ENCODE results near the gene EFNA4. TPM values are rescaled to one million over a fixed set of nuclear protein-coding genes. Genes with fewer than 3 reads are reported as not detected.
A peak's percentile ranks its signal among the peaks of the same experiment; 100 is the strongest.

The EFNA4 gene
- total and polyA plus RNA-seq, 4 donors = 1.8 to 4.7 (median 3.3) TPM

DNA sequence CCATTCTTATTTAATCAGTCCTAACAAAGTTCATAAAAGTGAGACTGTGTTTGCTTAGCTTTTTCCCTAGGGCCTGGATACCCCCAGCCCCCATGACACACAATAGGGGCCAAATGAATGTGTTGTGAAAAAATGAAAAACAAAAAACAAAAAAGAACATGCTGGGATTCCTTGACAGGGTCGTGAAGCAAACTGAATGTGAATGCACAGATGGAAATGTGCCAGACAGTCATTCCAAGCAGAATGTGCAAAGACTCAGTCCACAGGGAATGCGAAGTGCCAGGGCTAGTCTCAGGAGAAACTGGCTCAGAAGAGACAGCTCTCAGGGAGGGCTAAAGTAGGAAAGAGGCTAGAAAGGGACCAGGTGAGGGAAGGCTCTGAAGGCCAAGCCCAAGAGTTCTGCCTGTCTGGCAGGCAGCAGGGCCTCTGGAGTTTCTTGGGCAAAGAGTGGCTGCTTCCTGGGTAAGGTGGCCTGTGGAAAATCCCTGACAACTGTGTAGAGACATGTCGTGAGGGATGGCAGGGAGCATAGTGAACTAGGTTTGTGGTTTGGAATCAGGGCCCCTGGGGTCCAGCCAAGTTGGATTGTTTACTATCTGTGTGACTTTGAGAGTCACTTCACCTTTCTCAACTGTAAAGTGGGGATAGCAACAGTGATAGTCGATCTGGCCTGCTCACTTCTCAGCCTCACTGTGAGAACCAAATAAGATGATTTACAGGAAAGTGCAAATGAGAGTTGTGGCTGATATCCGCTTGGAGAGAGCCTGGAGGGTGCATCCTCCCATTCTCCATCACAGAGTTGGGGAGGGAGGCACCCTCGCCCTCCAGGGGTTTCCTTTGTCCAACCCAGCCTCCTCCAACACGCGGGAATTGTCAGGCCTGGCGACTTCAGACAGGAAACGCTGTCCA, 13.6 kb upstream of the EFNA4 start:
- peak overlapping the region; percentile 6 to 35 for H3K9ac ChIP-seq (ENCODE audit: low read depth in 1 of 2, low read length in 2 of 2)
- peak overlapping the region in 2 of 3 donors; percentile 4 to 75 for H3K4me3 ChIP-seq (ENCODE audit: low read depth in 1 of 3, low read length in 3 of 3)
- peak overlapping the region; percentile 70 to 91 for H3K27ac ChIP-seq (ENCODE audit: low read depth in 1 of 2, low read length in 2 of 2)
- 18% methylated on average over 10 of the region's 10 CpGs for WGBS
- H3K4me1 ChIP-seq (ENCODE audit: control insufficient read depth in 4 of 4, insufficient read depth in 4 of 4, low read length in 3 of 4) = peaks cover 9 to 57% (median 32%) of the 10 kb centered on the region in 4 donors
- no peaks in the 10 kb centered on the region for H3K9me3 ChIP-seq (ENCODE audit: control insufficient read depth in 4 of 4, low read length in 3 of 4)
- no peak for DNase-seq (ENCODE audit: low spot score)
- no peaks in the 10 kb centered on the region for H3K27me3 ChIP-seq (ENCODE audit: control insufficient read depth in 4 of 4, insufficient read depth in 4 of 4, low read length in 3 of 4)
- no peaks in the 10 kb centered on the region for H3K36me3 ChIP-seq (ENCODE audit: control insufficient read depth in 4 of 4, insufficient read depth in 3 of 4, low read depth in 1 of 4, low read length in 3 of 4)
- no peak for TF ChIP-seq ATF3 (IDR thresholded peaks at IDR 0.05)
- TF ChIP-seq YY1 (IDR thresholded peaks at IDR 0.05) = no peak
- no peak for TF ChIP-seq FOXA1 (IDR thresholded peaks at IDR 0.05)
- TF ChIP-seq GABPA (IDR thresholded peaks at IDR 0.05 in 1 of 2, conservative IDR thresholded peaks at IDR 0.05 in 1 of 2) = no peak
- no peak for TF ChIP-seq HNF4G (IDR thresholded peaks at IDR 0.05)
- TF ChIP-seq, protein P1, sequence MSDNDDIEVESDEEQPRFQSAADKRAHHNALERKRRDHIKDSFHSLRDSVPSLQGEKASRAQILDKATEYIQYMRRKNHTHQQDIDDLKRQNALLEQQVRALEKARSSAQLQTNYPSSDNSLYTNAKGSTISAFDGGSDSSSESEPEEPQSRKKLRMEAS (IDR thresholded peaks at IDR 0.05) = no peak
- TF ChIP-seq, protein P2, sequence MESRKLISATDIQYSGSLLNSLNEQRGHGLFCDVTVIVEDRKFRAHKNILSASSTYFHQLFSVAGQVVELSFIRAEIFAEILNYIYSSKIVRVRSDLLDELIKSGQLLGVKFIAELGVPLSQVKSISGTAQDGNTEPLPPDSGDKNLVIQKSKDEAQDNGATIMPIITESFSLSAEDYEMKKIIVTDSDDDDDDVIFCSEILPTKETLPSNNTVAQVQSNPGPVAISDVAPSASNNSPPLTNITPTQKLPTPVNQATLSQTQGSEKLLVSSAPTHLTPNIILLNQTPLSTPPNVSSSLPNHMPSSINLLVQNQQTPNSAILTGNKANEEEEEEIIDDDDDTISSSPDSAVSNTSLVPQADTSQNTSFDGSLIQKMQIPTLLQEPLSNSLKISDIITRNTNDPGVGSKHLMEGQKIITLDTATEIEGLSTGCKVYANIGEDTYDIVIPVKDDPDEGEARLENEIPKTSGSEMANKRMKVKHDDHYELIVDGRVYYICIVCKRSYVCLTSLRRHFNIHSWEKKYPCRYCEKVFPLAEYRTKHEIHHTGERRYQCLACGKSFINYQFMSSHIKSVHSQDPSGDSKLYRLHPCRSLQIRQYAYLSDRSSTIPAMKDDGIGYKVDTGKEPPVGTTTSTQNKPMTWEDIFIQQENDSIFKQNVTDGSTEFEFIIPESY (IDR thresholded peaks at IDR 0.05) = no peak
- TF ChIP-seq JUND (IDR thresholded peaks at IDR 0.05) = no peak
- TF ChIP-seq EGR1 (IDR thresholded peaks at IDR 0.05; ENCODE audit: low read depth in 2 of 2) = no peak
- no peak for TF ChIP-seq SP1 (IDR thresholded peaks at IDR 0.05)
- no peak for TF ChIP-seq RAD21 (IDR thresholded peaks at IDR 0.05)
- TF ChIP-seq FOXA2 (IDR thresholded peaks at IDR 0.05) = no peak

- no peaks in the 10 kb centered on the region for H3K36me3 ChIP-seq (ENCODE audit: control insufficient read depth in 4 of 4, insufficient read depth in 3 of 4, low read depth in 1 of 4, low read length in 3 of 4)
- peaks cover 9 to 51% (median 28%) of the 10 kb centered on the region in 4 donors for H3K4me1 ChIP-seq (ENCODE audit: control insufficient read depth in 4 of 4, insufficient read depth in 4 of 4, low read length in 3 of 4)
- H3K27me3 ChIP-seq (ENCODE audit: control insufficient read depth in 4 of 4, insufficient read depth in 4 of 4, low read length in 3 of 4) = no peaks in the 10 kb centered on the region
- H3K9me3 ChIP-seq (ENCODE audit: control insufficient read depth in 4 of 4, low read length in 3 of 4) = no peaks in the 10 kb centered on the region
- TF ChIP-seq CTCF (IDR thresholded peaks at IDR 0.05; ENCODE audit: low read depth, low read length, missing input control) (peak; percentile 91), SP1 (IDR thresholded peaks at IDR 0.05) (peak; percentile 47), RAD21 (IDR thresholded peaks at IDR 0.05) (peak; percentile 62 to 78), GABPA (IDR thresholded peaks at IDR 0.05 in 1 of 2, conservative IDR thresholded peaks at IDR 0.05 in 1 of 2) (peak in 1 of 2 donors; percentile 25), HNF4A (conservative IDR thresholded peaks at IDR 0.05) (no peak)
- TF ChIP-seq, protein P3, sequence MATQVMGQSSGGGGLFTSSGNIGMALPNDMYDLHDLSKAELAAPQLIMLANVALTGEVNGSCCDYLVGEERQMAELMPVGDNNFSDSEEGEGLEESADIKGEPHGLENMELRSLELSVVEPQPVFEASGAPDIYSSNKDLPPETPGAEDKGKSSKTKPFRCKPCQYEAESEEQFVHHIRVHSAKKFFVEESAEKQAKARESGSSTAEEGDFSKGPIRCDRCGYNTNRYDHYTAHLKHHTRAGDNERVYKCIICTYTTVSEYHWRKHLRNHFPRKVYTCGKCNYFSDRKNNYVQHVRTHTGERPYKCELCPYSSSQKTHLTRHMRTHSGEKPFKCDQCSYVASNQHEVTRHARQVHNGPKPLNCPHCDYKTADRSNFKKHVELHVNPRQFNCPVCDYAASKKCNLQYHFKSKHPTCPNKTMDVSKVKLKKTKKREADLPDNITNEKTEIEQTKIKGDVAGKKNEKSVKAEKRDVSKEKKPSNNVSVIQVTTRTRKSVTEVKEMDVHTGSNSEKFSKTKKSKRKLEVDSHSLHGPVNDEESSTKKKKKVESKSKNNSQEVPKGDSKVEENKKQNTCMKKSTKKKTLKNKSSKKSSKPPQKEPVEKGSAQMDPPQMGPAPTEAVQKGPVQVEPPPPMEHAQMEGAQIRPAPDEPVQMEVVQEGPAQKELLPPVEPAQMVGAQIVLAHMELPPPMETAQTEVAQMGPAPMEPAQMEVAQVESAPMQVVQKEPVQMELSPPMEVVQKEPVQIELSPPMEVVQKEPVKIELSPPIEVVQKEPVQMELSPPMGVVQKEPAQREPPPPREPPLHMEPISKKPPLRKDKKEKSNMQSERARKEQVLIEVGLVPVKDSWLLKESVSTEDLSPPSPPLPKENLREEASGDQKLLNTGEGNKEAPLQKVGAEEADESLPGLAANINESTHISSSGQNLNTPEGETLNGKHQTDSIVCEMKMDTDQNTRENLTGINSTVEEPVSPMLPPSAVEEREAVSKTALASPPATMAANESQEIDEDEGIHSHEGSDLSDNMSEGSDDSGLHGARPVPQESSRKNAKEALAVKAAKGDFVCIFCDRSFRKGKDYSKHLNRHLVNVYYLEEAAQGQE (IDR thresholded peaks at IDR 0.05) = peak; percentile 45
- H3K27ac ChIP-seq (ENCODE audit: low read depth in 1 of 2, low read length in 2 of 2) = peak within 1 kb of the TSS; percentile 70 to 91
- peak within 1 kb of the TSS; percentile 46 to 50 for H3K9ac ChIP-seq (ENCODE audit: low read depth in 1 of 2, low read length in 2 of 2)
- under 1% methylated on average over 99 of the region's 99 CpGs for WGBS
- H3K4me3 ChIP-seq (ENCODE audit: low read depth in 1 of 3, low read length in 3 of 3) = peak within 1 kb of the TSS; percentile 65 to 75 (median 67)
- DNase-seq (ENCODE audit: low spot score) = peak; percentile 93
These were observed 12.8 kb upstream of the EFNA4 start, which contains the start of gene ADAM15 for GRCh38 chr1:155050560-155051341. Gene ADAM15 (plus strand): TSS chr1:155051316. CDS start chr1:155051387, 71 bp downstream.

All from liver (tissue), 9 donors.